Left ventricle myocardium inferior (tissue), 1 donor: ENCODE data around the gene MLIP. TPM values are rescaled to one million over a fixed set of nuclear protein-coding genes. Genes with fewer than 3 reads are reported as not detected.

Source experiments
- DNase-seq: peaks from one replicate; pipeline ENCODE4 v3.0.0-alpha.2; 2020
- H3K27ac ChIP-seq: fragments of 200-600 bp; replicated peaks from 2 replicates; pipeline ENCODE4 v1.8.0; 2021
- H3K27me3 ChIP-seq: fragments of 200-600 bp; 2 replicates; pipeline ENCODE4 v1.8.0; 2021; ENCODE audit warnings: low read depth
- H3K36me3 ChIP-seq: fragments of 200-600 bp; 2 replicates; pipeline ENCODE4 v1.8.0; 2021
- H3K4me1 ChIP-seq: fragments of 200-600 bp; 2 replicates; pipeline ENCODE4 v1.8.0; 2021
- H3K4me3 ChIP-seq: fragments of 200-600 bp; 2 replicates; pipeline ENCODE4 v1.8.0; 2021; ENCODE audit warnings: mild to moderate bottlenecking, moderate library complexity
- H3K9me3 ChIP-seq: fragments of 200-600 bp; replicated peaks from 2 replicates; pipeline ENCODE4 v1.8.0; 2021
- CTCF ChIP-seq: fragments of 200-600 bp; IDR thresholded peaks from 2 replicates; pipeline ENCODE4 v1.8.0; 2021; ENCODE audit warnings: antibody characterized with exemption, mild to moderate bottlenecking, borderline replicate concordance
- intact Hi-C: fragments of 100-400 bp; cut with micrococcal nuclease; formaldehyde crosslinking; loops from one replicate; pipeline ENCODE4 v1.11.0; 2022
- total RNA-seq: library from RNA; stranded (reverse); fragmentation: NEBNext Ultra II Directional; extraction: Animal tissue kit (Norgen Biotek cat#: 25700); gene quantifications from one replicate; pipeline ENCODE4 v1.2.1, GENCODE V29; 2021
- donor health status: DM: no; HTN: yes; CAD: no; lungs with severe emphysema.

Gene MLIP
- total RNA-seq, 1 donor from 2014 or later = 397 TPM

GRCh38 chr6:54315656-54316055 lies 204.4 kb downstream of the MLIP start:
- TF ChIP-seq CTCF = no peak
- intact Hi-C loops = no loop called here
- H3K4me1 ChIP-seq = no peaks in the 10 kb centered on the region
- no peak overlapping the region for H3K27ac ChIP-seq
- no peaks in the 10 kb centered on the region for H3K27me3 ChIP-seq
- no peaks in the 10 kb centered on the region for H3K9me3 ChIP-seq
- H3K4me3 ChIP-seq = no peak overlapping the region
- no peak for DNase-seq
- H3K36me3 ChIP-seq = no peaks in the 10 kb centered on the region

Other genes with a start within 250 kb of the MLIP start
- 0.41 TPM for gene TINAG, start 197.0 kb downstream of the MLIP start, total RNA-seq